GM20000 (cell line): Measurements from ENCODE around the gene CST9L.

Experiments
- DNase-seq: peaks from one replicate; pipeline ENCODE4 v3.0.0; 2012; ENCODE audit warnings: low spot score
- TF ChIP-seq, protein P1 (sequence below): IDR thresholded peaks from 2 replicates; pipeline ENCODE4 v1.5.1; 2012; ENCODE audit warnings: mild to moderate bottlenecking, control low read depth; ENCODE audit errors: extremely low read depth, missing control alignments

CST9L gene

GRCh38 chr20:23554401-23554800 is 13.9 kb downstream of the CST9L start:
- TF ChIP-seq, protein P1, sequence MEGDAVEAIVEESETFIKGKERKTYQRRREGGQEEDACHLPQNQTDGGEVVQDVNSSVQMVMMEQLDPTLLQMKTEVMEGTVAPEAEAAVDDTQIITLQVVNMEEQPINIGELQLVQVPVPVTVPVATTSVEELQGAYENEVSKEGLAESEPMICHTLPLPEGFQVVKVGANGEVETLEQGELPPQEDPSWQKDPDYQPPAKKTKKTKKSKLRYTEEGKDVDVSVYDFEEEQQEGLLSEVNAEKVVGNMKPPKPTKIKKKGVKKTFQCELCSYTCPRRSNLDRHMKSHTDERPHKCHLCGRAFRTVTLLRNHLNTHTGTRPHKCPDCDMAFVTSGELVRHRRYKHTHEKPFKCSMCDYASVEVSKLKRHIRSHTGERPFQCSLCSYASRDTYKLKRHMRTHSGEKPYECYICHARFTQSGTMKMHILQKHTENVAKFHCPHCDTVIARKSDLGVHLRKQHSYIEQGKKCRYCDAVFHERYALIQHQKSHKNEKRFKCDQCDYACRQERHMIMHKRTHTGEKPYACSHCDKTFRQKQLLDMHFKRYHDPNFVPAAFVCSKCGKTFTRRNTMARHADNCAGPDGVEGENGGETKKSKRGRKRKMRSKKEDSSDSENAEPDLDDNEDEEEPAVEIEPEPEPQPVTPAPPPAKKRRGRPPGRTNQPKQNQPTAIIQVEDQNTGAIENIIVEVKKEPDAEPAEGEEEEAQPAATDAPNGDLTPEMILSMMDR: no peak
- no peak for DNase-seq

DNA sequence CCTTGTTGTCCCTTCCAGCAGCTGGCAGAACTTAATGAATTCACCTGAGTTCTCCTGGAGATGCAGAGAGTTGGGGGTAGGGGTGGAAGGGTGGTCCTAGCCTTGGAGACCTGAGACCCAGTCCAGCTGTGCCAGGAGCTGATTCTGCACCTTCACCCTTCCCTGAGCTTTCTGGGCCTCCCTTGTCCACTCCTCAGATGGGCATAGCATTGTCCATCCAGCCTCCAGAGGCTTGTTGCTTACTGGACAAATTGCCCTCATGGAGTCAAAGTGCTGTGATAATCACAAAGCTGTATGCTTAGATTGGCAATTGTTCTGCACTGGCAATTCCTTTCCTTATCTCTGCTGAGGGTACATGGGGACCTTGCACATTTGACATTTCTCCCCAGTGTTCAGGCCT is 16.5 kb downstream of the CST9L start:
- TF ChIP-seq, protein P1: no peak
- DNase-seq: no peak

- TF ChIP-seq, protein P1: no peak
- no peak for DNase-seq
Observed at GRCh38 chr20:23551383-23551782, 16.9 kb downstream of the CST9L start.

GRCh38 chr20:23550227-23550626 is 18.1 kb downstream of the CST9L start:
- TF ChIP-seq, protein P1: no peak
- no peak for DNase-seq

DNA sequence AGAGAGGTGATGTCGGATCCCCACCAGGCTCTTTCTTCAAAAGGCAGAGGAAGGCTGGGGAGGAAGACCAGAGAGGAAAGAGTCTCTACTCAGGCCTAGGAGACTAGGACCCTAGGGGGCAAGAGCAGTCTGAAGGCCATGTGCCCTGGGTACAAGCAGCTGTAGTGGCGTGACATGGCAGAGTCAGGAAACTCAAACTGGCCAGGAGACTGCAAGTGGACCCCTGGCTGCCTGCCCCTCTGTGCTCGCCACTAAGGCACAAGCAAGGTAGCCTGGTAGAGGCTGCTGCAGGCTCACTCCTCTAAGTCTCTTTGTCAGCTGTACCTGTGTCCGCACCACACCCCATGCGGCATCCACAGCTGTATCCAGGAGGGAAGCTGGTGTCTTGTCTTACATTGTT is 19.9 kb downstream of the CST9L start:
- DNase-seq: no peak
- TF ChIP-seq, protein P1: no peak

DNA sequence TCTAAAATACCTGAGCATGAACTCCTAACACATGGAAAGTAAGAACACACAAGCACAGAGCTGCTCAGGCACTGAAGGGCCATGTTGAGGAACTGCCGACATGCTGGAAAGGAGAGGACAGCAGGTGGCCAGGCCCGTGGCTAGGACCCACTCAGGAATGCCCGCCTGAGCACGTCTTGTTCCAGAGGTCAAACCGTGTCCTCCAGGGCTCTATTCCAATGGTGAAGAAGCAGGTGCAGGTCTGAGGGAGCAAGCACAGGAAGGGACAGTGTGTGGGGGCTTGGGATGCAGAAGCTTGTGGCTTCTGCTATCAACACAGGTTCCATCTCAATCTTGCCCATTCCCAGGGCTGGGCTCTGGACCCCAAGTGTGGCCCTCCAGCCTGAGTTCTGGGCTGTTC is 20.7 kb downstream of the CST9L start:
- no peak for DNase-seq
- TF ChIP-seq, protein P1: no peak

GRCh38 chr20:23546435-23547144 is 21.7 kb downstream of the CST9L start:
- DNase-seq: no peak
- TF ChIP-seq, protein P1: no peak
